ENCODE results near the gene TOPORS.
"Not testable (repeated sequence)": the region's sequence is repeated elsewhere in the genome, so short reads cannot be mapped to it uniquely, and the experiment has no call there.

Gene TOPORS

GRCh38 chr9:32565967-32566366, 13.6 kb upstream of the TOPORS start:
- no peak for DNase-seq

DNA sequence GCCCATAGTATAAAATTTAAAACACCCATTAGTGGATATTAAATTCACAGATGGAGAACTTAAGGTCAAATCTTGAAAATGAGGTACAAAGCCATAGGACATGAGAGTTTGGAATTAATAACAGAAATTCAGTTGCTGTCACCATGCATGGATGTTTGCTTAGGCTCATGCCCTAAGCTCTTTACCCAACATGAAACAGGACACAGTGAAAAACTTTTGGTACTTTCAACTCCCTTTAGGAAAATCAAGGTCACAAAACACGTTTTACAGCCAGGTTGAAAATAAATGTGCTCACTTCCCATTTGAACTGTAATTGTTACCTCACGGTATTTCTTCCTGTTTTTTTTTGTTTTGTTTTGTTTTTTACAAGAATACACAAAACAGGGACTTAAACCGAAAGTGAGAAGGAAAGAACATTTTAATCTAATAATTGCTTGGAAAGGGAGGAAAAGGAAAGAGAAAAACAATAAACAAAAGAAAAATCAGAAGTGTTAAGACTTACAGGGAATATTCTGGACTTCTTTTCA, 6.1 kb upstream of the TOPORS start:
- DNase-seq: no peak

GRCh38 chr9:32554591-32554990, 2.2 kb upstream of the TOPORS start:
- no peak for DNase-seq

GRCh38 chr9:32554107-32554506, 1.7 kb upstream of the TOPORS start:
- no peak for DNase-seq

- DNase-seq: peak; percentile 90
Observed at GRCh38 chr9:32551276-32552051, 922 bp downstream of the TOPORS start.

DNA sequence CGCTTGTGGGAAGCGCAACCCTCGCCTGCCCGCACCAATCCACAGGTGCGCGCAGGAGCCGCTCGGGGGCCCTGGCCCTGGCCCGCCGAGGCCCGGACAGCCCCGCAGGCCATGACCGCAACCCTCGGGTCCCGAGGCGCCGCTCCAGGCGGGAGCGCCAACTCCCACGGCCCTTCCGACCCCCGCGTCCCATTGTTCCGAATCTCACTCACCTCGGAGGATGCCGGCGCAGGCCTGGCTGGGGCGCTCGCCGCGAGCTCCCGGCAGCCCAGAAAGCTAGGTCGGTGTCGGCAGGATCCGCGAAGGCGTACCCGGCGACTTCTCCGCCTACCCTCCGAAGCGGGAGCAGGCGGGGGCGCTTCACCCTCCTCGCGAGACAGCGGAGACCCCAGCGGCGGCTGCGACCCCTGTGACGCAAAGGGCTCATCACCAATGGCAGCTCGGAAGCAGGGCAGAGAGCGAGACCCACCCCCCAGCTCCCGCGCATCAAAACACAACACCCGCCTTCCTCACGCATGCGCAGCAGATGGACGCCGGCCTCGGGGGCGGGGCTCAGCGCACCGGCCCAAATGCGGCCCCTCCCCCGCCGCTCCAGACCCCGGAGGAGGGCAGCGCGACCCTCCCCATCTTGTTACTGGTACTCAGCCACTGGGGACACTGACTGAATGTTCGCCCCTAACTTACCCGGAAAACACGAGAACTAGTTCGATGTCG, 1.7 kb downstream of the TOPORS start:
- peak; percentile 98 for DNase-seq

- DNase-seq: peak; percentile 38
Observed at GRCh38 chr9:32550150-32550561, 2.2 kb downstream of the TOPORS start.

DNA sequence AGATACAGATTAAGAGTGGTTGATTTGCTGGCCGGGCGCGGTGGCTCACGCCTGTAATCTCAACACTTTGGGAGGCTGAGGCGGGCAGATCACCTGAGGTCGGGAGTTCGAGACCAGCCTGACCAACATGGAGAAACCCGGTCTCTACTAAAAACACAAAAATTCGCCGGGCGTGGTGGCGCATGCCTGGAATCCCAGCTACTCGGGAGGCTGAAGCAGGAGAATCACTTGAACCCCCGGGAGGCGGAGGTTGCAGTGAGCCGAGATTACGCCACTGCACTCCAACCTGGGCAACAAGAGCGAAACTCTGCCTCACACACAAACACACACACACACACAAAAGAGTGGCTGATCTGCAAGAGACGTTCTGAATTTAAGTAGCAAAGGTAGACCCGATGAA, 4.2 kb downstream of the TOPORS start:
- not testable (repeated sequence) for DNase-seq

DNA sequence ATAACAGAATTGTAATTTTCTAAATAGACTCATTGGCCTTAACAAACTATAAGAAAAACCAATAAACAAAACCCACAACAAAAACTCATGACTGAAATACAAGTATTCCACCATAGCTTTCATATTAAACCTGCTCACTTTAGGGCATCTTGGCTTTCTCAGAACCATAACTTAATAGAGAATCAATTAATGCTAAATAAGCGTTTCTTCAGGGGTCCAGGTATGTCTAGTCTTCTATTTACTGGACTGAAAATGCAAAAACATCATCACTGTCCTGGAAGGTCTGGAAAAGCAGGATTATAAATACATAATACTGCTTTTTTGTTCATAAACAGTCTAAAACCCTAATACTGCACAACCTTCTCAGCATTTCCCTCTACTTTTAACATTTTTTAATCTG, 6.5 kb downstream of the TOPORS start:
- no peak for DNase-seq

GRCh38 chr9:32543047-32543446, 9.3 kb downstream of the TOPORS start:
- no peak for DNase-seq

DNA sequence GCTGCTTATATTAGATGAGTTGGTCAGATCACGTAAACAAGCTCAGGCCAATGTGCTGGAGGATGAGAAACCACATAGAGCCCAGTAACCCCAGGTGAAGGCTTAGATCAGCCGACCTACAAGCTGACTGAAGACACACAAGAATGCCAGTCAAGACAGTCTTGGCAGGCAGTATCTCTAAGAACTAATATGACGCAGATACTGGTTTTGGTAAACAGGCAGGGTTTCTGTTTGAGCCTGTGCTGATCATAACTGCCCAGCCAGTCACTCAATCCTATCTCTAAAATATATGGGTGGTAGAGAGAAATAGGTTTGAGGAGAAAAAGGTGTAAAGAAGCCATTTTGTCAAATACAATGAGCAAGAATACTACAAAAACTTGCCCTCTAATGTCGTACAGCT, 18.6 kb downstream of the TOPORS start:
- DNase-seq: no peak

- no peak for DNase-seq
Observed at GRCh38 chr9:32533336-32533735, 19.1 kb downstream of the TOPORS start.

- no peak for DNase-seq
Observed at GRCh38 chr9:32526707-32527048, 25.7 kb downstream of the TOPORS start.

DNA sequence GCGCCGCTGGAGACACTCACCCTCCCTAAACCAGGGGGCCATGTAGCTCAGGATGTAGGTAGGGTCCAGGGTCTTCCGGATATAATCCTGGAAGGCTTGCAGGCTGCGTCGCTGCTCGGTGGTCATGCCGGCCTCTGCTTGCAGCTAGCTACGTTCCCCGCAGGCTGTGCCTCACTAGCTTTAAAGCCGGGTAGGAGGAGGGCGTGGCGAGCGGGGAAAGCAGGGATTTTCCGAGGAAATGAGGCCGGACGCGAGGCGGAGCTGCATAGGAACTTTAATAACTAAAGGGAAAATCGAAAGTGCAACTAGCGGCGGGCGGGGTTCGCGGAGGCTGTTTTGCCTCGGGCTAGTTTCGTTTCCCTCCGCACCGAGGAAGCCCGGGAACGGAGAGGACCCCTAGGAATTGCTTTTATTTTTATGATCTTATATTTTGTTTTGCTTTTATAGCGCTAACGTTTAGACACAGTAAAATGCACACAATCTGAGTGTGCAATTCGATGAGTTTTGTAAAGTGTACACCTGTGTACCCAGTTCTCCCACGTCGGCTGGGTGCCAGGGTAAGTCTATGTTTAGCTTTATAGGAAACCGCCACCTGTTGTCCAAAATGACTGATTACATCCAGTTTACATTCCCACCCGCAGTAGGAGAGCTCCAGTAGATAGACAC, 26.2 kb downstream of the TOPORS start, which contains the start of gene RIGI:
Gene RIGI (minus strand): TSS at position 156 of the 666 bp plus-strand sequence. CDS start 30 bp downstream, at position 126.
- peak; percentile 87 for DNase-seq

GRCh38 chr9:32525709-32526030, 26.7 kb downstream of the TOPORS start:
- DNase-seq: no peak

- DNase-seq: no peak
Observed at GRCh38 chr9:32524892-32525708, 27.3 kb downstream of the TOPORS start.

DNA sequence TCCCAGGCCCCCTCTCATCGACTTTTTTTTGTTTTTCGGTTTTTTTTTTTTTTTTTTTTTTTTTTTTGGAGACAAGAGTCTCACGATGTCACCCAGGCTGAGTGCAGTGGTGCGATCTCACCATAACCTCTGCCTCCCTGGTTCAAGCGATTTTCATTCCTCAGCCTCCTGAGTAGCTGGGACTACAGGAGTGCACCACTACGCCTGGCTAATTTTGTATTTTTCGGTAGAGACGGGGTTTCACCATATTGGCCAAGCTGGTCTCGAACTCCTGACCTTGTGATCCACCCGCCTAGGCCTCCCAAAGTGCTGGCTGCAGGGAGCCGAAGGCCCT, 27.9 kb downstream of the TOPORS start:
- not testable (repeated sequence) for DNase-seq

GRCh38 chr9:32523910-32524309, 28.5 kb downstream of the TOPORS start:
- DNase-seq: no peak

DNA sequence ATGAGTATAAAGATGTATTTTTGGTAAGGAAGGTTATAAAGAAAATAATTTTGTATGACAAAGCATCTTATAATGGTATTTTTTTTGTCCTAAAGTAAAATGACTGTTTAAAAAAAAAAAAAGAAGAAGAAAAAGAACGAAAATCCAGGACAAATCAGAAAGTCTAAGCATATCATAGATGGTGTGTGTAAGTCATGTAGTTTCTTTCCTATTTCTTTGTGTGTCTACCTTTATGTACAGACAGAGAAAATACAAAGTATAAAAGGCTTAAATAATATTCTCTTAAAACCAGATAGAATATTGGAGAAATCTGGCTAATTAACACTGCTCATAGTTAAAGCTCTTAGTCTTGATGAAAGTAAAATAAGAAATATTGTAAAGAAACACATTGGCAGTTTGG, 34.1 kb downstream of the TOPORS start:
- DNase-seq: no peak

- no peak for DNase-seq
Observed at GRCh38 chr9:32516241-32516640, 36.1 kb downstream of the TOPORS start.

DNA sequence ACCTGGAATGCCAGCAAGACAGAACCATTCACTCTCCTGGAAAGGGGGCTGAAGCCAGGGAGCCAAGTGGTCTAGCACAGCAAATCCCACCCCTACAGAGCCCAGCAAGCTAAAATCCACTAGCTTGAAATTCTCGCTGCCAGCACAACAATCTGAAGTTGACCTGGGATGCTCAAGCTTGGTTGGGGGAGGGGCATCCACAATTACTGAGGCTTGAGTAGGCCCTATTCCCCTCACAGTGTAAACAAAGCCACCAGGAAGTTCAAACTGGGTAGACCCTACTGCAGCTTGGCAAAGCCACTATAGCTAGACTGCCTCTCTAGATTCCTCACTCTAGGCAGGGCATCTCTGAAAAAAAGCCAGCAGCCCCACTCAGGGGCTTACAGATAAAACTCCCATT, 43.7 kb downstream of the TOPORS start:
- DNase-seq: no peak

GRCh38 chr9:32503008-32503407, 49.4 kb downstream of the TOPORS start:
- DNase-seq: no peak

DNA sequence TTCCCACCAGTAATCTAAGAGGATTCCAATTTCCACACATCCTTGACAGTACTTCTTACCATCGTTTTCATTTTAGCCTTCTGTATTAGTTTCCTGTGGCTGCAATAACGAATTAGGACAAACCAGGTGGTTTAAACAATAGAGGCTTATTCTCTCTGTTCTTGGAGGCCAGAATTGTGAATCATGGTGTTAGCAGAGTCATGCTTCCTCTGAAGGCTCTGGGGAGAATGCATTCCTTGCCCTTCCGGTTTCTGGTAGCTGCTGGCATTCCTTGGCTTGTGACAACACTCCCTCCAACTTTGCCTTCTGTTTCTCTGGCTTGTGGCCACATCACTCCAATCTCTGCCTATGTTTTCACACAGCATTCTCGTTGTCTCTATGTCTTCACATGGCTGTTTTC, 49.9 kb downstream of the TOPORS start:
- DNase-seq: no peak
